Measurements from ENCODE around the gene ENPP1. TPM values are rescaled to one million over a fixed set of nuclear protein-coding genes. Genes with fewer than 3 reads are reported as not detected.
A peak's percentile ranks its signal among the peaks of the same experiment; 100 is the strongest.

The ENPP1 gene
- polyA plus RNA-seq, 1 of the 3 experiments (the other 2 are of a cell fraction) = not detected

GRCh38 chr6:131808460-131809269, 845 bp downstream of the ENPP1 start:
- Histone ChIP-seq H3K9ac (no peak overlapping the region), H3K4me3 (ENCODE audit: low read depth in 2 of 2, low read length in 1 of 2) (peak overlapping the region; percentile 42 to 45; a peak in 3 of 4 replicates), H3K9me3 (no peaks in the 10 kb centered on the region), H3F3A (replicated peaks; ENCODE audit: insufficient read depth) (no peaks in the 10 kb centered on the region), H3K4me2 (peak overlapping the region; percentile 65; the same call in 1 of the 2 replicates), H3K27me3 (ENCODE audit: insufficient read depth) (peaks cover 25% of the 10 kb centered on the region; the same call in 1 of the 2 replicates), H3K4me1 (ENCODE audit: control insufficient read depth in 1 of 2, insufficient read depth in 2 of 2, low read depth in 1 of 2, low read length in 1 of 2) (peaks cover 0 to 2% of the 10 kb centered on the region in 2 experiments; a peak in 1 of 4 replicates), H2AFZ (ENCODE audit: low read depth) (peak overlapping the region; percentile 62; the same call in 1 of the 2 replicates), H3K79me2 (ENCODE audit: insufficient read depth) (no peaks in the 10 kb centered on the region), H3K9me2 (no peaks in the 10 kb centered on the region), H4K20me1 (ENCODE audit: insufficient read depth) (no peaks in the 10 kb centered on the region), H3K36me3 (replicated peaks in 1 of 2; ENCODE audit: control insufficient read depth in 1 of 2, insufficient read depth in 2 of 2, low read length in 1 of 2) (no peaks in the 10 kb centered on the region), H3K27ac (ENCODE audit: low read depth in 2 of 2, low read length in 1 of 2) (no peak overlapping the region)
- POLR2A ChIA-PET = no interaction called here
- CTCF ChIA-PET = no interaction called here
- DNase-seq = peak; percentile 3
- TF ChIP-seq MXI1 (IDR thresholded peaks at IDR 0.05; ENCODE audit: low read depth, low read length) (no peak), EZH2phosphoT487 (IDR thresholded peaks at IDR 0.05; ENCODE audit: borderline replicate concordance, low read depth) (no peak), CHD2 (IDR thresholded peaks at IDR 0.05; ENCODE audit: low read length, partially characterized antibody) (no peak), TEAD4 (IDR thresholded peaks at IDR 0.05; ENCODE audit: borderline replicate concordance, insufficient read depth) (no peak), RCOR1 (IDR thresholded peaks at IDR 0.05; ENCODE audit: low read length) (no peak), IRF3 (IDR thresholded peaks at IDR 0.05; ENCODE audit: low read depth, low read length) (no peak), FOXJ3 (CRISPR knock-in tag; IDR thresholded peaks at IDR 0.05) (no peak), TCF12 (IDR thresholded peaks at IDR 0.05) (no peak), PBX3 (IDR thresholded peaks at IDR 0.05) (no peak)
- WGBS (ENCODE audit: low lambda C conversion rate) = 33% methylated on average over 12 of the region's 12 CpGs

GRCh38 chr6:131811500-131811899, 3.7 kb downstream of the ENPP1 start:
- H3K9me2 ChIP-seq = no peaks in the 10 kb centered on the region
- H3K4me2 ChIP-seq = no peak overlapping the region
- peaks cover 24% of the 10 kb centered on the region; the same call in 1 of the 2 replicates for H3K27me3 ChIP-seq (ENCODE audit: insufficient read depth)
- no peaks in the 10 kb centered on the region for H3K9me3 ChIP-seq
- H2AFZ ChIP-seq (ENCODE audit: low read depth) = no peak overlapping the region
- DNase-seq = no peak
- no peak overlapping the region for H3K4me3 ChIP-seq (ENCODE audit: low read depth in 2 of 2, low read length in 1 of 2)
- POLR2A ChIA-PET = no interaction called here
- H4K20me1 ChIP-seq (ENCODE audit: insufficient read depth) = no peaks in the 10 kb centered on the region
- H3K27ac ChIP-seq (ENCODE audit: low read depth in 2 of 2, low read length in 1 of 2) = no peak overlapping the region
- TF ChIP-seq EP300 (IDR thresholded peaks at IDR 0.05; ENCODE audit: borderline replicate concordance in 1 of 2, low read depth in 1 of 2, low read length in 1 of 2) (no peak), TAF1 (IDR thresholded peaks at IDR 0.05; ENCODE audit: borderline replicate concordance, low read depth, low read length) (no peak), IRF3 (IDR thresholded peaks at IDR 0.05; ENCODE audit: low read depth, low read length) (no peak), YY1 (IDR thresholded peaks at IDR 0.05; ENCODE audit: low read depth) (no peak), USF2 (IDR thresholded peaks at IDR 0.05; ENCODE audit: borderline replicate concordance, low read depth, low read length) (no peak), RAD21 (IDR thresholded peaks at IDR 0.05; ENCODE audit: low read length) (no peak), MAX (IDR thresholded peaks at IDR 0.05; ENCODE audit: low read depth) (no peak), TCF12 (IDR thresholded peaks at IDR 0.05) (no peak), RXRA (IDR thresholded peaks at IDR 0.05; ENCODE audit: borderline replicate concordance, low read depth) (no peak), SIN3A (IDR thresholded peaks at IDR 0.05; ENCODE audit: borderline replicate concordance, low read depth, low read length) (no peak), ZBTB33 (IDR thresholded peaks at IDR 0.05; ENCODE audit: borderline replicate concordance, low read depth) (no peak)
- H3K9ac ChIP-seq = no peak overlapping the region
- H3K36me3 ChIP-seq (replicated peaks in 1 of 2; ENCODE audit: control insufficient read depth in 1 of 2, insufficient read depth in 2 of 2, low read length in 1 of 2) = no peaks in the 10 kb centered on the region
- H3K4me1 ChIP-seq (ENCODE audit: control insufficient read depth in 1 of 2, insufficient read depth in 2 of 2, low read depth in 1 of 2, low read length in 1 of 2) = peaks cover 0 to 2% of the 10 kb centered on the region in 2 experiments; a peak in 1 of 4 replicates
- CTCF ChIA-PET = no interaction called here
- no peaks in the 10 kb centered on the region for H3K79me2 ChIP-seq (ENCODE audit: insufficient read depth)
- WGBS (ENCODE audit: low lambda C conversion rate) = 6% methylated on average over 3 of the region's 3 CpGs
- no peaks in the 10 kb centered on the region for H3F3A ChIP-seq (replicated peaks; ENCODE audit: insufficient read depth)

All from SK-N-SH (cell line).